Activated naive CD8-positive, alpha-beta T cell treated with anti-CD3 and anti-CD28 coated beads, Interleukin-2, amount 50 U/mL, for 16 hours (primary cell): ENCODE results near the gene SMAD9.
"Not testable (repeated sequence)": the region's sequence is repeated elsewhere in the genome, so short reads cannot be mapped to it uniquely, and the experiment has no call there.

Experiments
- DNase-seq: peaks from one replicate; pipeline ENCODE4 v3.0.0-alpha.2; 2020; ENCODE audit warnings: low read depth, low spot score

The SMAD9 gene

DNA sequence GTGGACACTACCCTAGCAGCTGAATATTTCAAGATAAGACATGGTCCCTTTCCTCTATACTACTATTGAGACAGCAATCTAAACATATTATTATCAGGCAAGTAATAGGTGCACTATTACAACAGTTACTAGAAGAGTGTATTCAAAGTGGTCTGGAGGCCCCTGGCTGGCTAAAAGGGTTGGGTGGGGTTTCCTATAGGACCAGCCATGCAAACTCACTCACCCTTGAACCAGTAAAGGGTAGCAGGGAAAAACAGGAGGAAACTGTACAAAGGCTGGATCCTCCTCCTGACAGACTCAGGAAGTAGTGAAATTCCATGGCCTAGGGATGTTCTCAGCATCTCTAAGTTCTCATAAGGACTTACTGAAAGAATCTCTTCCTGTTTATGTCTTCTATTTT is 7.7 kb downstream of the SMAD9 start:
- DNase-seq, result no peak

DNA sequence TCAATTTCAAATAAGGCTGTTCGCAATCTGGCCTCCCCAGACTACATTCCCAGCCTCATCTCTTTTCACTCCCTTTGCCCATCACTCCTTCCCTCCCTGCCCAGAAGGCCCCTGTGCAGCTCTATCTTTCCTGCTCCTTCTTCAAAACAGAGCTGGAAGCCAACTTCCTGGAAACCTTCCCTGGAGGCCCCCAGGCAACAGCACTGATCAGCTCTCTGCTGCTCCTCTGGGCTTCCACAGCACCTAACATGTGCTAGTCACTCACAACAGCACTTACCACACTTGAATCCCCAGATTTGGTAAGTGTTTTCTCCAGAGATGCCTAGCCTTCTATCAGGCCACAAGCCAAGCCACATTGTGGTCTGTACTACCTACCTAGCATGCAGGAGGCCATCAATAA is 9.5 kb downstream of the SMAD9 start:
- no peak for DNase-seq

DNA sequence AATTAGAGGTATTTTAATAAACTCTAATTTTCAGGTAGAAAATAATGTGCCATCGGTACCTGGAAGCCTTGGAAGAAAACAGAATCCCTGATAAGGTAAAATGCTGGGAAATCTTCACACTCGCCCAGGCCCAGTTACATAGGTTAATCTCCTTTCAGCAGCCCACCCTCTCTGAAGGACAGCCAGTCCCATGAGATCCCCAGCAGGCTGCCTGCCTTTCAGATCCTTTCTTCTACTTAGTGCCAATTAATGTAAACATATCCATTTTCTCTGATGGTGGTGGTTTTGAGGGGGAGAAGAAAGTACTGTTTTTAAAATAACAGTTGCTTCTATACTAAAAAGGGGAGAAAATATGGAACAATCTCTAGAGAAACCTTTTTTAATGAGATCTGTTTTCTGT is 12.2 kb downstream of the SMAD9 start:
- DNase-seq, result no peak

DNA sequence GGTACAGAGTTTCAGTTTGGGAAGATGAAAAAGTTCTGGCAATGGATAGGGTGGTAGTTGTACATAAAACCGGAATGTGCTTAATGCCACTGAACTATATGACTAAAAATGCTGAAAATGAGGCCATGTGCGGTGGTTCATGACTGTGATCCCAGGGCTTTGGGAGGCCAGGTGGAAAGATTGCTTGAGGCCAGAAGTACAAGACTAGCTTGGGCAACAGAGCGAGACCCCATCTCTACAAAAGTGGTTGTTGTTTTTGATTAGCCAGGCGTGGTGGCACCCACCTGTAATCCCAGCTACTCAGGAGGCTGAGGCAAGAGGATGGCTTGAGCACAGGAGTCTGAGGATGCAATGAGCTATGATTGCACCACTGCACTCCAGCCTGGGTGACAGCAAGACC is 12.8 kb downstream of the SMAD9 start:
- no peak for DNase-seq

DNA sequence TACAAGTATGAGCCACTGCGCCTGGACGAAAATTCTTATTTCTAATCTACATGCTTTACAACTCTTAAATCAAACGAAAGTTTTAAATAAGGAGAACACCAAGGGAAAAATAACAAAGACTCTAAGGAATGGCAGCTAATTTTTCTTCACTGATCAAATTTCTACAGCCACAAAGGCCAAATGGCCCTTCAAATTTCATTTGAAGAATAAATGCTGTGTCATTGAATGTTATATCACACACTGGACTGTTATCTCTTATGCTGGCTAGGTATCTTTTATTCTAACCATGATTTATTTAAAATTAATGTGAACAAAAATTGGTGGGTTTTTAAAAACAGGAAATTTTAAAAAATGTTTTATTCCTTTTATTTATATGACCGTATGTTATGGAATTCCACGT is 14.1 kb downstream of the SMAD9 start:
- no peak for DNase-seq

DNA sequence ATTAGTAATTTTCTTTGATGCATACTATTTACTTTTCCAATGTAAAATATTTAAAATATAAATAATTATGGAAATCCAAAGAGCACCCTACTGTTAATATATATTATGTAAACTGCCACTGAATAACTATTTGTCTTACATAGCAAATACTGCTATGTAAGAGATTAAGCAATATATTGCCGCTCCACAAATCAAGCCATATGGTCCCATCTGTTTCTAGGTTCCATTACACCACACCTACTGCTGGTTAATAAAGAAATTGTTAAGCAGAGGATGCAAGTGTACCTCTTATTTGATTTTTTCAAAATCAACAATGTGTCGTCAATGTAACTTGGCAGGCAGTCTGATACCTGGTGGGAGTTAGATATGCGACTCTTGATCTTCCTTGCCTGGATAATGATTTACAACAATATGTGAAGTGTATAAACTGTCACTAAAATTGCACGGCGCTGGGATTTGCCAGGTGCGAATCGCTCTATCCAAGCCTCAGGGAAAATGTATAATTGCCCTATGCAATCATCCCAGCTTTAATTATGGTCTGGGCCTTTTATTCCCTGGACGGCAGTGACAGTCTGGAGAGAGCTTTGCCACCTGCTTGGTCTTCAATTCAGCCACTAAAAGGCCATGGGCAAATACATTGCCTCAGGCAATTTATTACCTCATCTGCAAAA is 16.0 kb downstream of the SMAD9 start:
- no peak for DNase-seq

DNA sequence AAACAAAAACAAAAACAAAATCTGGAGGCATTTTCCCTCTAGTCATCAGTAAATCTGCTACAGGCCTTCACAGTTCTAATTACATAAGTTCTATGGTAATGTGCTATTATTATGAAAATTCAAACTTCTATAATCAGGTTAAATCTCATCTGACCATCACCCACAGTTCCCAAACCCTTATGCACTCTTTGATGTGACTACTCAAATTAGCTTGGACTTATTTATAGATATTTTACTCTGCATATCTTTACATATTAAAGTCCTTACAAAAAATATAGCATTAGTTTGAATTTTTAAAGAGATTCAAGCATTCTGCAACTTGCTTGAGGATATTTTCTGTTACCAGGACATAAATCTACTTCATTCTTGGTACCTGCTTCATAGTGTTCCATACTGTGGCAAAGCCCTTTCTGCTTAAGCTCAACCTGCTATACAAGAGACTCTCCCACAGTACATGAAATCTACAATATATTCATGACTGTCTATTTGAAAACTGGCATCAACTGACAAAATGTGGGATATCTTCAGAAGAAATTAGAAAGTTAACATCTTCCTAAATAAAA is 22.9 kb downstream of the SMAD9 start:
- DNase-seq, result no peak

DNA sequence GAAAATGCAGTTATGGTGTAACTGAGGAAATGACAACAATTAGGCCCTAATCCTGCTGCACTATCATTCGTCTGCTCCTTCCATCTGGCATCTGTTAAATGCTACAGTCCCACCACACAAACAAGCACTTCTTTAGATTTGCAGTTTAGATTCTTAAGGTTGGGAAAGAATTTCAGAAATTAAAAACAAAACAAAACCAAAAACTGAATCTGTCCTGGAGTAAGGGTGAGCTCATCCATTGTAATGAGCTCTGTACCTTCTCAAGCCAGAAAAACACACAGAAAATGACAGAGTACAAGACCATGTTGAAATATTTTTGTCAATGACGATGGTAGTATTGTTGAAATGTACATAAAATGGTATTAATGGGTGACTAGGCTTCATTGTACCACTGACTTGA is 28.3 kb downstream of the SMAD9 start:
- no peak for DNase-seq

DNA sequence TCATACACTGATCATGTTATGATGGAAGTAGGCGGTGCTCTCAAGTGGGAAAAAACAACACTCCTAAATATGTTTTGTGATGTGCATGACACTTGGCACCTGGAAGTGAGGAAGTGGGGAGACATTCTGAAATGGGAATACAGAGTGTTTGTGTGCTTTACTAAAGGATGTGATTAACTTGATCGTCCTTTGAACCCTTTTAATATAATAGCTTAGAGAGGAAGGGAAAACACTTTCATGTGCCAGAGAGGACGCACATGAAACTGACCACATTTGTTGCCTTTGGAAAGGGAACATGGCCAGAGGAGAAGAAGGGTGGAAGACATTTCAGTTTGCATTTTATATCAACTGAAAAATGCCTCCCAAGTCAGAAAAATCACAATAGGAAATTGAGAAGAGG is 31.4 kb downstream of the SMAD9 start:
- no peak for DNase-seq

DNA sequence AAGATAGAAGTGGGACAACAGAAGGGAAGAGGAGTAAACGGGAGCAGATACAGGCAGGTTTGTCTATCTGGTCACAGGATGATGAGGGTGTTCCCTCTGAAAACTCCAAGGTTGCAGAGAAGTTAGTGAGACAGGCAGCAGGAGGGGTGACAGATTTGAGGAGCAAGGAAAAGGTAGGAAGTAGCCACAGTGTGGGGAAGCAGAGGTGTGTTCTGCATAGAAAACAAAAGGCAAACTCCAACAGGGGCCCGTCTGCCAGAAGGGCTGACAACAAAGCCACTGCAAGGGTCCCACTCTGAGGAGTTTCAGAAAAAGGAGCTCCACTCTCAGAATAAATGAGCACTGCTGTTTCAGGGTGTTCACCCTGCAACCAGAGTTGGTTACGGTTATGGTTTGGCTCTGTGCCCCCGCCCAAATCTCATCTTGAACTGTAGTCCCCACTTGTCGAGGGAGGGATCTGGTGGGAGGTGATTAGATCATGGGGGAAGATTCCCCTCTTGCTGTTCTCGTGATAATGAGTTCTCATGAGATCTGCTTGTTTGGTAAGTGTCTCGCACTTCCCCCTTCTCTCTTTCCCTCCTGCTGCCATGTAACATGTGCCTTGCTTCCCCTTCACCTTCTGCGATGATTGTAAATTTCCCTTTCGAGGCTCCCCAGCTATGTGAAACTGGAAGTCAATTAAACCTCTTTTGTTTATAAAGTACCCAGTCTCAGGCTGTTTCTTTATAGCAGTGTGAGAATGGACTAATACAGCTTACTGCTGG is 32.1 kb downstream of the SMAD9 start:
- DNase-seq, result no peak

DNA sequence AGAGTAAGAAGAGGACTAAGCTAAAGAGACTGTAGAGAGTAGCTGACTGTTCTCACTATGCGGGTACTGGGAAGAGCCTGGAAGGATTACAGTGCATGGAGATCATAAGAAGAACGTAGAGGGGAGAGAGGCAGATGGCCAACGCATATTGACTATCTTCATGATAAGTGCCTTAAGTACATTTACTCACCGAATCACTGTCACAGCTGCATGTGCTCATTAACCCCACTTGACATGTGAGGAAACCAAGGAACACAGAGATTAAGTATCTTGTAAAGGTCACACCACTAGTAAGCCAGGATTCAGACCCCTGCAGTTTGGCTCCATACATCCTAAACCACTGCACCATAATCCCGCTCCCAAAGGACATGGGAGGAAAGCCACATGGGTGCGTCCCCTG is 34.1 kb downstream of the SMAD9 start:
- DNase-seq, result no peak

DNA sequence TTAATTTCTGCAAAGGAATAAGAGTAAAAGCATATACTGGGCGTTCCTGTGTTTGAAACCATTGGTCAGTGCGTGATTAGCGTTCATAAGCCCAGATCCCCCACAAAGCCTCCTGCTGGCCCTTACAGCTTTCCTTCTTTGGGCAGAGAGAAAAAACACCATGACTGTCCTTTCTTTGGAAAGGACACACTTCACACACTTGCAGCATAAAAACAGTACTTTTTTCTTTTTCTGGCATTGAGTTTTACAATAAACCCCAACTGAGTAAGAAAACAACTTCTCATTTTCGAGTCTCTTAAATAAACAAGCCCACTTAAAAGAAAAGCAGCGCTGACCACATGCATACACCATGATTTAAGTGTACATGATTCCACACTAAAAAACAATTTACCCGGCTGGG is 35.8 kb downstream of the SMAD9 start:
- no peak for DNase-seq

DNA sequence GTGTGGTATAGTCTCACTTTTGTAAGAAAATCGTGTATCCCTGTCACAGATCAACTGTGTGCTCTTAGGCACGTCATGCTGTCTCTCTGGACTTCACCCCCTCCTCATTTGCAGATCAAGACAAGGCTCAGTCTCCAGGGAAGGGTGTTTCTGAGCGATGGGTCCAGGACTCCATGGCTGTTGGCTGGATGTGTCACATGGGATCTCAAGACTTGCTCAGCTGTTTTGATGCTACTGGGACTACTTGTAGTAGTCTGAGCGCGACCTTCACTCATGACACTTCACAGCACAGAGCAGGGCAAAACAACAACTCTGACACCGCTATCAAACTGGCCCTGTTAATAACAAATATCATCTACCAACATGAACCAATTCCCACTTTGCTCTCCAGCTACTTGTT is 36.2 kb downstream of the SMAD9 start:
- no peak for DNase-seq

DNA sequence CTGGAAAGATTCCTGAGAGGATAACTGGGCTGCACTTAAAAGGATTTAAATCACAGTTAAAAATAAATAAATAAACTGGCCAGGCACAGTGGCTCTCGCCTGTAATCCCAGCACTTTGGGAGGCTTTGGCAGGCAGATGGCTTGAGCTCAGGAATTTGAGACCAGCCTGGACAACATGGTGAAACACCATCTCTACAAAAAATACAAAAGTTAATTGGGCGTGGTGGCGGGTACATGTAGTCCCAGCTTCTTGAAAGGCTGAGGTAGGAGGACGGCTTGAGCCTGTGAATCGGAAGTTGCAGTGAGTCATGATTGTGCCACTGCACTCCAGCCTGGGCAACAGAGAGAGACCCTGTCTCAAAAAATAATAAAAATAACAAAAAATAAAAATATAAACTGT is 36.6 kb downstream of the SMAD9 start:
- DNase-seq, result not testable (repeated sequence)

DNA sequence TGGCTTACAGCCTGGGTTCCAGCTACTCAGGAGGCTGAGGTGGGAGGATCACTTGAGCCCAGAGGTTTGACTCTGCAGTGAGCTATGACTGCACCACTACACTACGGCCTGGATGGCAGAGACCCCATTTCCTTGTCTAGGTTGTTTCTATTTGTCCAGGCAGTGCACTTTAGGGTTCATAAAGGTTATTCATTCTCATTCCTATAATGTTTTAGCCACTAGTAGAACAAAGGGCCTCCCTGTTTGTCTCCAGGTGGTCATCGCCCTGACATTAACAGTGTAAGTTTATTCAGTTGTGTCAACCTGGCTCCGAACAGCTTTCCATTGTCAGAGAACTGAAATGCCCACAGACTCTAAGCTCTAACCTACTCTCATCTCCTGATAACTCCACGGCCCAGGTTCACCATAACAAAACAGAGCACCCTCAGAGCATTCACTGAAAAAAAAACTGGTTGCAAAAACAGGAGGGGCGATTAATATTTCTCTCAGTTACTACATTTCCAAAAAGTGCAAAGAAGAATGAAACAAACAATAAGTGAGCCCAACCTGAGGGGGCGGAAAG is 37.1 kb downstream of the SMAD9 start:
- DNase-seq, result no peak

DNA sequence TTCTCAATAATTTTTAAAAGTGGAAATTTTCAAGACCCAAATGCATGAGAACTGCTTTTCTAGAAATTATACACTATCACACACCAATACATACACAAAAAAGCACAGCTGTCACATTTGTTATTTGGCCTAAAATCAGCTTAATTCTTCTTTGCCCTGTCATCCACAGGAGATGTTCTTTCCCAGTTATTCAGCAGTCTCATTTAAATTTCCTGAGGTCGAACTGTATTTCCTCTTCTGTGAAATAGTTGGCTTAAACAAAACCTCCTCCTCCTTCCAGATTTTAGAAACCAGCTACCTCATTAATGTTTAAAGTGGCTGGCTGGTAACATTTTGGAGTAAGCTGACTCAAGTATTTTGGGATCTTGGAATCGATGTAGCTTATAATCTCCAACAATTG is 39.1 kb downstream of the SMAD9 start:
- no peak for DNase-seq

DNA sequence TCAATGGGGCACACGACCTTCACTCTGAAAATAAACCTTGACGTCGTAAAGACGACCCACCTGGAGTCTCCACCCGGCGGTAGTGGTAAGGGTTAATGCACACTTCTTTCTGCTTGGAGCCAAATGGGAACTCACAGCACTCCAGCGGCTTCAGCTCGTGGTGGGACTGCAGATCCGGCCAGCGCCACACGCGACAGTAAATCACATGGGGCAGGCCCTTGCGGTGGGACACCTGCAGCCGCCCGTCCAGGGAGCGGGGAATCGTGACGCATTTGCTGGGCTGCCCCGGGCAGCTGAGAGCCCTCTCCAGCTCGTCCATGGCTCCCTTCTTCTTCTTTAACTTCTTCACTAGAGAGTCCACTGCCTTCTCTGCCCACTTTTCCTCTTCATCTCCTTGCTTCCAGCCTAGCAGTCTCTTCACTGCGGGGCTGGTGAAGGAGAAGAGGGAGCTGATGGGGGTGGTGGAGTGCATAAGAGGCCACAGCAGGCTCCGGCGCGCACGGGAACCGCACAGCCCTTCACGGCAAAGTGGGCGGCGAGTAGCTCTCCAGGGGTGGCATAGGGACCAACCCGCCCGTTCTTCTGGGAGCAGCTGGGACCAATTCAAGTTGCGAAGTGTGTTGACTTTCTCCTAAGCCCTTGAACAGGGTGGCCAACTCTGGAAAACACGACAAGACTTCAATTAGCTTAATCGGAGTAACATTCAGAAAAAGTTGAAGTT is 40.7 kb downstream of the SMAD9 start:
- no peak for DNase-seq

DNA sequence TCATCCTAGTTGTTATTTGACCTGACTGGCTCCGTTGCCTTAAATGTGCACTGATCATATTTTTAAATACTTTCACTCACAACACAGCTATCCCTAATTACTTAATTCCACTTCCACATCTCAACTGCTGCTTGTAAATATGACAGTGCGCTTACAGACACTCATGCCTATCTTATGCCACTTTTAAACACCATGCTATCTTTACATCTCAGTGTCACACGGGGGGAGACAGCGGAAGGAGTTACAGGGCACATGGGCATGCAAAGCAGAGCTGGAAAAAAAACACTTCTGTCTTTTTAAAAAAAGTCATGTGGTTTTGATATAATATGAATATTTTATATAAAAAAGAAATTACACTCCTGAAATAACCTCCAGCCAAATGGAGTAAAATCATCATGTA is 44.1 kb downstream of the SMAD9 start:
- no peak for DNase-seq

DNA sequence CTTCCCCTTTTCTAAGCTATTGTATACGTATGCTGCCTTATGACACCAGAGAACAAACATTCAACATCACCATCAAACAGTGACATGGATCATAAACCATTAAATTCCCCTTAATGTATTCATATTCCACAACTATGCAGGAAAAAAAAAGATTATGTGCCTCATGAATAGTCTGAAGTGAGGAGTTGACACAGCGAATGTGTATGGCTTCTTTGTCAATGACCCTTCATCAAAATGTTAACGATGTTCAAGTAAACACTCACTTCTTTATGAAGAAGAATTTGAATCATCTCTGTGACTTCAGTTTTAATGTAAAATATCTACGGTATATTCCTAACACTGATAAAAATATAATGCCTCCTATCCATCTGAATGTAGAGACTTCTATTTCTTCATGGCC is 44.6 kb downstream of the SMAD9 start:
- DNase-seq, result no peak

DNA sequence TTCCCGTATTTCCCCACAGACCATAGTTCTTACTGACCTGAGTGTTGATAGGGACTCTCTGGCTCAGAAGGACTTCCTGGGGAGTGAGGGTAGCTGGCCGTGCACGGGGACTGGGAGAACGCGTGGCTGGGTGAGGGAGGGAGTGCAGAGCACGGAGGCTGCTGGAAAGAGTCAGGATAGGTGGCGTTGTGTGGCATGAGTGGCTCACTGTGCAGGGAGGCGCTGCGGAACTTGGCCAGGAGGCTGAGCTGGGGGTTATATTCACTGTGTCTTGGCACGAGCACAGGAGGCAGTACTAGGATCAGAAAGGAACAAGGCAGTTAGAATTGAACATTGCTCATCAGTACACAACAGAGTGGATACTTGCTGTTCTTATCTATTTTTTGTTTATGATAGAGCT is 47.4 kb downstream of the SMAD9 start:
- no peak for DNase-seq

DNA sequence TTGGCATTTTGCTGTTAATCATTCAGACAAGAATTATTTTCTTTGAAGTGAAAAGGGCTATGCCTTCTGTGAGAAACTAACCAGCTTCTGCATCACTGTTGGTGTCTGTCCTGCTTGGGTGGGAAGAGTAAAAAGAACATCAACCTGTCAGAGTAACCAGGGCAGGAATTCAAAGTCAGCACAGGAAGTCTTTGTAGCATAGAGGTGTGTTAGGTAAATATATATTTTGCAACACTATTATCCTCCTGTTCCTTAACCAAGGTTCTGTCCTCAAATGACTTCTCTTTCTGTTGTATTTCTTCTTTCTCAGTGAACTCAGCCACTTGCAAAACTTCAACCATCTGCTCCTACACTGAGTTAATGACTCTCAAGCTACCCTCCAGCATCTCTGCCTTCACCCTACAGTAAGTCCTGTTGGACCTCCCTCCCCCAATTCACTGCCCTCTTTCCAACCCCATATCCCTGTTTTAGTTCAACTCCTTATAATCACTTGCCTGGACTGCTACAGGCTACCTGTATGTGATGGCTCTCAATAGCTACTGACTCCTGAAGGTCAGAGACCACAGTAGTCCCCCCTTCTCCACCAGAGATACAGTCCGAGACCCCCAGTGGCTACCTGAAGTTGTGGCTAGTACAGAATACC is 49.9 kb downstream of the SMAD9 start:
- DNase-seq, result no peak

DNA sequence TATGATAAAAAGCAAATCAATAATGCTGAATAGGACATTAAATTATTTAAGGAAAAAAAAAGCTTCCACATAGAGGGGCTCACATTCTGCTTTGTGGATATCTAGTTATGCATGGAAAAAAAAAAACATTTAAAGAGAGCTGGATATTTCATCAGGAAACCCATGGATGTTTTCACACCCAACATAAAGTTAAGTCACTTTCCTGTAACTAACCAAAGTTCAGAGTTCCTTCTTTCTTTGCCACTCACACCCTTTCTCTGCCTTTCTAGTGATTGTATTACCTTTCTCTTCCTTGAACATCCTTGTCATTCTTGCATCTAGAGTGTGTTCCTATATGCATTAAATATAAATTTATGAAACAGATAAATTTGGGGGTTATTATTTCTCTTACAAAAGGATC is 53.8 kb downstream of the SMAD9 start:
- no peak for DNase-seq
